GM12878 (cell line): ENCODE data around the gene B3GAT2. TPM values are rescaled to one million over a fixed set of nuclear protein-coding genes. Genes with fewer than 3 reads are reported as not detected.

Experiments used
- ATAC-seq: fragments of 200-7000 bp; cut with Tn5 transposase; 3 replicates; pipeline ENCODE4 v1.9.1; 2020; ENCODE audit warnings: mild to moderate bottlenecking, moderate library complexity
- BruUV-seq: library from RNA; stranded (reverse); fragments of 400-500 nt; replicated peaks from 2 replicates; lab custom pipeline; 2021; lab: Mats Ljungman, UMichigan
- CTCF ChIA-PET: fragments of 300-600 bp; sonication (Branson Sonifier 250); formaldehyde crosslinking; extraction: SDS; loops from one replicate; lab custom pipeline; 2021; ENCODE audit warnings: inconsistent platforms; lab: Yijun Ruan, JAX
- POLR2A ChIA-PET: fragments of 350-600 bp; formaldehyde crosslinking; extraction: SDS; loops from one replicate; lab custom pipeline; 2021; ENCODE audit warnings: inconsistent platforms; lab: Charles Lee
- RAD21 ChIA-PET: fragments of 300-600 bp; sonication (Branson Sonifier 250); formaldehyde crosslinking; loops from one replicate; lab custom pipeline; 2023; ENCODE audit warnings: antibody characterized with exemption; ENCODE audit not compliant: unreplicated experiment; lab: Charles Lee
- SMC1A ChIA-PET: fragments of 300-600 bp; sonication (Branson Sonifier 250); formaldehyde crosslinking; loops from one replicate; lab custom pipeline; 2023; ENCODE audit not compliant: unreplicated experiment, uncharacterized antibody; lab: Charles Lee
- DNase-seq: peaks from one replicate; pipeline ENCODE4 v3.0.0-alpha.2; 2011; ENCODE audit warnings: low read depth, low spot score
- FAIRE-seq: peaks from 3 replicates; lab custom pipeline; 2011; peaks lifted over from hg19 to GRCh38; lab: Jason Lieb, UNC
- H2AFZ ChIP-seq: 2 replicates; pipeline ENCODE4 v1.6.0; 2011; ENCODE audit warnings: low read depth, low read length, control low read depth; ENCODE audit not compliant: control insufficient read depth
- H3K27ac ChIP-seq: 2 replicates; pipeline ENCODE4 v1.5.1; 2011; ENCODE audit warnings: control low read depth; ENCODE audit not compliant: control insufficient read depth, insufficient read depth
- H3K27me3 ChIP-seq, 2 experiments: replicated peaks in 1 of 2; 2 replicates each; pipeline versions ENCODE4 v1.6.0 to v1.6.1; 2011; ENCODE audit warnings: low read length in 1 of 2; ENCODE audit not compliant: control insufficient read depth in 2 of 2, insufficient read depth in 2 of 2
- H3K36me3 ChIP-seq, 2 experiments: 2 replicates each; pipeline ENCODE4 v1.5.1; 2011; ENCODE audit warnings: low read length in 1 of 2; ENCODE audit not compliant: control insufficient read depth in 2 of 2, insufficient read depth in 2 of 2
- H3K4me1 ChIP-seq: 2 replicates; pipeline ENCODE4 v1.6.1; 2011; ENCODE audit warnings: mild to moderate bottlenecking, low read length, moderate library complexity, mixed read lengths; ENCODE audit not compliant: control insufficient read depth, insufficient read depth
- H3K4me2 ChIP-seq: 2 replicates; pipeline ENCODE4 v1.6.0; 2011; ENCODE audit warnings: control low read depth; ENCODE audit not compliant: control insufficient read depth, insufficient read depth
- H3K4me3 ChIP-seq: fragments of 200-600 bp; sonication (generic); 2 replicates; pipeline ENCODE4 v1.5.1; 2016
- H3K79me2 ChIP-seq: 2 replicates; pipeline ENCODE4 v1.6.0; 2011; ENCODE audit warnings: low read length; ENCODE audit not compliant: control insufficient read depth, insufficient read depth
- H3K9ac ChIP-seq: 2 replicates; pipeline ENCODE4 v1.8.0; 2011; ENCODE audit warnings: low read length, control low read depth, mixed read lengths; ENCODE audit not compliant: control insufficient read depth, insufficient read depth
- H3K9me3 ChIP-seq: replicated peaks from 3 replicates; pipeline ENCODE4 v1.5.1; 2011; ENCODE audit warnings: mild to moderate bottlenecking, low read length; ENCODE audit not compliant: control insufficient read depth, insufficient read depth
- H4K20me1 ChIP-seq: 2 replicates; pipeline ENCODE4 v1.6.0; 2011; ENCODE audit not compliant: control insufficient read depth, insufficient read depth
- CBX3 ChIP-seq: fragments of 200-600 bp; sonication (generic); IDR thresholded peaks from 2 replicates; pipeline ENCODE4 v1.6.1; 2016; ENCODE audit warnings: low read depth, borderline replicate concordance
- CREM ChIP-seq: IDR thresholded peaks from 2 replicates; pipeline ENCODE4 v1.6.1; 2014; ENCODE audit warnings: antibody characterized with exemption, low read depth
- EZH2 ChIP-seq: IDR thresholded peaks from 2 replicates; pipeline ENCODE4 v1.6.1; 2012; ENCODE audit warnings: low read depth, mild to moderate bottlenecking, control low read depth, inconsistent platforms, low read length, borderline replicate concordance; ENCODE audit not compliant: control insufficient read depth
- JUND ChIP-seq: IDR thresholded peaks from 2 replicates; pipeline ENCODE4 v1.6.1; 2012; ENCODE audit warnings: low read depth, mild to moderate bottlenecking, low read length, improper control_type of control experiment, moderate library complexity
- MEF2A ChIP-seq: IDR thresholded peaks from 2 replicates; pipeline ENCODE4 v1.6.1; 2011; ENCODE audit warnings: low read depth, mild to moderate bottlenecking, low read length, moderate library complexity; ENCODE audit not compliant: insufficient read depth
- NFIC ChIP-seq: IDR thresholded peaks from 2 replicates; pipeline ENCODE4 v1.6.1; 2012; ENCODE audit warnings: low read depth, mild to moderate bottlenecking, inconsistent platforms, low read length, moderate library complexity
- NRF1 ChIP-seq: conservative IDR thresholded peaks from 2 replicates; pipeline ENCODE4 v1.6.1; 2011; ENCODE audit warnings: mild to moderate bottlenecking, low read depth, low read length, improper control_type of control experiment
- RFX5 ChIP-seq: IDR thresholded peaks from 2 replicates; pipeline ENCODE4 v1.6.1; 2011; ENCODE audit warnings: low read depth, low read length, improper control_type of control experiment
- TBL1XR1 ChIP-seq: IDR thresholded peaks from 2 replicates; pipeline ENCODE4 v1.6.1; 2012; ENCODE audit warnings: low read depth, low read length, improper control_type of control experiment
- YBX1 ChIP-seq: fragments of 450-650 bp; IDR thresholded peaks from 2 replicates; pipeline ENCODE4 v1.6.1; 2016; ENCODE audit warnings: antibody characterized with exemption
- ZNF217 ChIP-seq: fragments of 450-650 bp; IDR thresholded peaks from 2 replicates; pipeline ENCODE4 v1.6.1; 2017; ENCODE audit warnings: antibody characterized with exemption, mild to moderate bottlenecking
- ZNF24 ChIP-seq: fragments of 450-650 bp; IDR thresholded peaks from 2 replicates; pipeline ENCODE4 v1.6.1; 2017; ENCODE audit warnings: antibody characterized with exemption, mild to moderate bottlenecking
- ZSCAN29 ChIP-seq: fragments of 450-650 bp; IDR thresholded peaks from 2 replicates; pipeline ENCODE4 v1.6.1; 2017; ENCODE audit warnings: mild to moderate bottlenecking, moderate library complexity
- WGBS: methylation state at CpG from one replicate; pipeline ENCODE4 v1.1.6; 2016; ENCODE audit warnings: low lambda C conversion rate; ENCODE audit not compliant: insufficient replicate concordance, insufficient coverage; ENCODE audit errors: missing lambda C conversion rate; 5-methylcytosine and 5-hydroxymethylcytosine counted together
- in situ Hi-C: fragments of 300-500 bp; cut with MboI; formaldehyde crosslinking; loops from 9 replicates; pipeline ENCODE4 v1.14.3; 2018; ENCODE audit warnings: mixed read lengths
- intact Hi-C: fragments of 100-400 bp; cut with micrococcal nuclease; formaldehyde crosslinking; loops from one replicate; pipeline ENCODE4 v1.14.2; 2022; ENCODE audit not compliant: unreplicated experiment
- polyA plus RNA-seq, 11 experiments: library from polyadenylated mRNA; depleted of rRNA in 4 of 11; unstranded in 6 of 11; stranded (reverse) in 5 of 11; fragments of >200 nt; fragmentation: Nextera tagmentation in 4 of 11; fragmentation: Illumina TruSeq in 1 of 11; extraction: Ambion mirVana in 4 of 11; extraction: Trizol in 1 of 11; gene quantifications; 1 replicate in 1 of 11; 2 replicates in 10 of 11; pipeline versions ENCODE4 v1.2.1 to v1.2.3, GENCODE V29; 2011 to 2016; ENCODE audit warnings: inconsistent platforms in 2 of 11, missing spikeins in 2 of 11, low read depth in 1 of 11
- total RNA-seq, 4 experiments: library from RNA; depleted of rRNA in 3 of 4; stranded (reverse); fragments of >200 nt in 3 of 4; fragmentation: Illumina TruSeq in 1 of 4; extraction: Trizol in 1 of 4; gene quantifications; 2 replicates each; pipeline versions ENCODE4 v1.2.1 to v1.2.3, GENCODE V29; 2013 to 2021
- TF ChIP-seq, protein P1 (sequence below): fragments of 450-650 bp; IDR thresholded peaks from 2 replicates; pipeline ENCODE4 v1.6.1; 2016; ENCODE audit warnings: mild to moderate bottlenecking, moderate library complexity, borderline replicate concordance

The B3GAT2 gene
- total and polyA plus RNA-seq, 10 of the 15 experiments (the other 5 are each of a cell fraction or from before 2014, with no cell fraction given): 0.04 to 1.2 (median 0.22) TPM; not detected in 5

DNA sequence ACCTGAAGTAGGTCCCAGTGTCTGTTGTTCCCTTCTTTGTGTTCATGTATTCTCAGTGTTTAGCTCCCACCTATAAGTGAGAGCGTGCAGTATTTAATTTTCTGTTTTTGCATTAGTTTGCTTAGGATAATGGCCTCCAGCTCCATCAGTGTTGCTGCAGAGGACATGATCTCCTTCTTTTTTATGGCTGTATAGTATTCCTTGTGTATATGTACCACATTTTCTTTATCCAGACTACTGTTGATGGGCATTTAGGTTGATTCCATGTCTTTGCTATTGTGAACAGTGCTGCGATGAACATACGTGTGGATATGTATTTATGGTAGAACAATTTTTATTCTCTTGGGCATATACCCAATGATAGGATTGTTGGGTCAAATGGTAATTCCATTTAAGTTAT, 125.4 kb downstream of the B3GAT2 start:
- TF ChIP-seq CREM (no peak), CBX3 (no peak), EZH2 (no peak), MEF2A (no peak), TBL1XR1 (no peak), YBX1 (no peak), ZNF217 (no peak), NRF1 (no peak), ZNF24 (no peak), JUND (no peak), ZSCAN29 (no peak), RFX5 (no peak), NFIC (no peak)
- TF ChIP-seq, protein P1, sequence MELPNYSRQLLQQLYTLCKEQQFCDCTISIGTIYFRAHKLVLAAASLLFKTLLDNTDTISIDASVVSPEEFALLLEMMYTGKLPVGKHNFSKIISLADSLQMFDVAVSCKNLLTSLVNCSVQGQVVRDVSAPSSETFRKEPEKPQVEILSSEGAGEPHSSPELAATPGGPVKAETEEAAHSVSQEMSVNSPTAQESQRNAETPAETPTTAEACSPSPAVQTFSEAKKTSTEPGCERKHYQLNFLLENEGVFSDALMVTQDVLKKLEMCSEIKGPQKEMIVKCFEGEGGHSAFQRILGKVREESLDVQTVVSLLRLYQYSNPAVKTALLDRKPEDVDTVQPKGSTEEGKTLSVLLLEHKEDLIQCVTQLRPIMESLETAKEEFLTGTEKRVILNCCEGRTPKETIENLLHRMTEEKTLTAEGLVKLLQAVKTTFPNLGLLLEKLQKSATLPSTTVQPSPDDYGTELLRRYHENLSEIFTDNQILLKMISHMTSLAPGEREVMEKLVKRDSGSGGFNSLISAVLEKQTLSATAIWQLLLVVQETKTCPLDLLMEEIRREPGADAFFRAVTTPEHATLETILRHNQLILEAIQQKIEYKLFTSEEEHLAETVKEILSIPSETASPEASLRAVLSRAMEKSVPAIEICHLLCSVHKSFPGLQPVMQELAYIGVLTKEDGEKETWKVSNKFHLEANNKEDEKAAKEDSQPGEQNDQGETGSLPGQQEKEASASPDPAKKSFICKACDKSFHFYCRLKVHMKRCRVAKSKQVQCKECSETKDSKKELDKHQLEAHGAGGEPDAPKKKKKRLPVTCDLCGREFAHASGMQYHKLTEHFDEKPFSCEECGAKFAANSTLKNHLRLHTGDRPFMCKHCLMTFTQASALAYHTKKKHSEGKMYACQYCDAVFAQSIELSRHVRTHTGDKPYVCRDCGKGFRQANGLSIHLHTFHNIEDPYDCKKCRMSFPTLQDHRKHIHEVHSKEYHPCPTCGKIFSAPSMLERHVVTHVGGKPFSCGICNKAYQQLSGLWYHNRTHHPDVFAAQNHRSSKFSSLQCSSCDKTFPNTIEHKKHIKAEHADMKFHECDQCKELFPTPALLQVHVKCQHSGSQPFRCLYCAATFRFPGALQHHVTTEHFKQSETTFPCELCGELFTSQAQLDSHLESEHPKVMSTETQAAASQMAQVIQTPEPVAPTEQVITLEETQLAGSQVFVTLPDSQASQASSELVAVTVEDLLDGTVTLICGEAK: no peak
- TF ChIP-seq, all 136 proteins: peak for 0
- Histone ChIP-seq H3K4me1 (no peaks in the 10 kb centered on the region), H3K36me3 (no peaks in the 10 kb centered on the region), H4K20me1 (no peaks in the 10 kb centered on the region), H3K4me3 (no peak overlapping the region), H3K4me2 (no peak overlapping the region), H2AFZ (no peak overlapping the region), H3K27ac (no peak overlapping the region), H3K27me3 (no peaks in the 10 kb centered on the region), H3K79me2 (no peaks in the 10 kb centered on the region), H3K9me3 (no peaks in the 10 kb centered on the region), H3K9ac (no peak overlapping the region)
- in situ Hi-C loops (no loop called here), intact Hi-C loops (no loop called here)
- no TSS peak for BruUV-seq
- DNase-seq (no peak), ATAC-seq (no peak), FAIRE-seq (no peak)
- CTCF ChIA-PET: no interaction called here
- 97% methylated on average over 3 of the region's 3 CpGs for WGBS
- POLR2A ChIA-PET: no interaction called here
- RAD21 ChIA-PET: no interaction called here
- SMC1A ChIA-PET: interaction anchor here (1.0 to 2.2 kb wide), 4 partner anchors 9 to 33 kb away, joined by 3 to 9 read pairs (median 6); no protein-coding TSS in a partner anchor
